Fibroblast of mammary gland (primary cell): ENCODE data around the gene DAP.

Source experiments
- DNase-seq: peaks from one replicate; pipeline ENCODE4 v3.0.0-alpha.2; 2010; ENCODE audit warnings: low read depth
- H3K4me3 ChIP-seq: 2 replicates; pipeline ENCODE4 v1.5.1; 2011; ENCODE audit warnings: low read depth, mild to moderate bottlenecking, low read length, moderate library complexity; ENCODE audit not compliant: control insufficient read depth
- CTCF ChIP-seq: conservative IDR thresholded peaks from 2 replicates; pipeline ENCODE4 v1.5.1; 2011; ENCODE audit warnings: low read depth, low read length, inconsistent platforms; ENCODE audit not compliant: control insufficient read depth, insufficient read depth

DAP gene

GRCh38 chr5:10706326-10706725 is 54.7 kb downstream of the DAP start:
- no peak overlapping the region for H3K4me3 ChIP-seq
- no peak for DNase-seq
- no peak for TF ChIP-seq CTCF

- DNase-seq = no peak
- no peak for TF ChIP-seq CTCF
- H3K4me3 ChIP-seq = no peak overlapping the region
Observed at GRCh38 chr5:10705747-10706146, 55.3 kb downstream of the DAP start.

- H3K4me3 ChIP-seq = no peak overlapping the region
- DNase-seq = peak; percentile 85
- TF ChIP-seq CTCF = no peak
Observed at GRCh38 chr5:10704949-10705621, 55.9 kb downstream of the DAP start.

- DNase-seq = no peak
- no peak for TF ChIP-seq CTCF
- no peak overlapping the region for H3K4me3 ChIP-seq
Observed at GRCh38 chr5:10703676-10704075, 57.4 kb downstream of the DAP start.

- no peak for TF ChIP-seq CTCF
- no peak overlapping the region for H3K4me3 ChIP-seq
- peak; percentile 54 for DNase-seq
Observed at GRCh38 chr5:10702911-10703491, 58.0 kb downstream of the DAP start.

GRCh38 chr5:10702040-10702629 is 58.9 kb downstream of the DAP start:
- DNase-seq = peak; percentile 90
- TF ChIP-seq CTCF = no peak
- no peak overlapping the region for H3K4me3 ChIP-seq
